Calu3 (cell line): Measurements from ENCODE around the gene MUL1. TPM values are rescaled to one million over a fixed set of nuclear protein-coding genes. Genes with fewer than 3 reads are reported as not detected.

Experiments used
- BruUV-seq: library from RNA; stranded (reverse); fragments of 400-500 nt; replicated peaks from 2 replicates; lab custom pipeline; 2021; lab: Mats Ljungman, UMichigan
- CTCF ChIA-PET: fragments of 300-600 bp; sonication (Branson Sonifier 250); formaldehyde crosslinking; loops from one replicate; lab custom pipeline; 2022; ENCODE audit warnings: antibody characterized with exemption; lab: Charles Lee
- DNase-seq: peaks from one replicate; pipeline ENCODE4 v3.0.0; 2022
- H3K27ac Mint-ChIP-seq: one replicate; pipeline ENCODE4 v1.8.0; 2022; ENCODE audit warnings: mixed read lengths; ENCODE audit not compliant: unreplicated experiment
- H3K27me3 Mint-ChIP-seq: one replicate; pipeline ENCODE4 v1.8.0; 2022; ENCODE audit warnings: mixed read lengths; ENCODE audit not compliant: unreplicated experiment
- H3K36me3 Mint-ChIP-seq: one replicate; pipeline ENCODE4 v1.8.0; 2022; ENCODE audit warnings: mild to moderate bottlenecking, moderate library complexity, mixed read lengths; ENCODE audit not compliant: insufficient read depth, unreplicated experiment
- H3K4me1 Mint-ChIP-seq: one replicate; pipeline ENCODE4 v1.8.0; 2022; ENCODE audit warnings: mild to moderate bottlenecking, low read depth, mixed read lengths; ENCODE audit not compliant: unreplicated experiment
- H3K4me3 Mint-ChIP-seq: one replicate; pipeline ENCODE4 v1.8.0; 2022; ENCODE audit warnings: mild to moderate bottlenecking, low read depth, moderate library complexity, mixed read lengths; ENCODE audit not compliant: unreplicated experiment
- H3K9me3 Mint-ChIP-seq: one replicate; pipeline ENCODE4 v1.8.0; 2022; ENCODE audit warnings: low read depth, mixed read lengths; ENCODE audit not compliant: unreplicated experiment
- intact Hi-C: fragments of 100-400 bp; cut with micrococcal nuclease; formaldehyde crosslinking; loops from one replicate; pipeline ENCODE4 v1.10.0; 2022; ENCODE audit not compliant: unreplicated experiment
- total RNA-seq: library from RNA; stranded (reverse); gene quantifications from 2 replicates; pipeline ENCODE4 v1.2.3, GENCODE V29; 2022
- TF ChIP-seq, protein P1 (sequence below): fragments of 200-600 bp; IDR thresholded peaks from one replicate; pipeline ENCODE4 v1.8.0; 2022; ENCODE audit warnings: antibody characterized with exemption; ENCODE audit not compliant: unreplicated experiment

Gene MUL1
- total RNA-seq, 1 experiment from 2014 or later, result 21.9 TPM

DNA sequence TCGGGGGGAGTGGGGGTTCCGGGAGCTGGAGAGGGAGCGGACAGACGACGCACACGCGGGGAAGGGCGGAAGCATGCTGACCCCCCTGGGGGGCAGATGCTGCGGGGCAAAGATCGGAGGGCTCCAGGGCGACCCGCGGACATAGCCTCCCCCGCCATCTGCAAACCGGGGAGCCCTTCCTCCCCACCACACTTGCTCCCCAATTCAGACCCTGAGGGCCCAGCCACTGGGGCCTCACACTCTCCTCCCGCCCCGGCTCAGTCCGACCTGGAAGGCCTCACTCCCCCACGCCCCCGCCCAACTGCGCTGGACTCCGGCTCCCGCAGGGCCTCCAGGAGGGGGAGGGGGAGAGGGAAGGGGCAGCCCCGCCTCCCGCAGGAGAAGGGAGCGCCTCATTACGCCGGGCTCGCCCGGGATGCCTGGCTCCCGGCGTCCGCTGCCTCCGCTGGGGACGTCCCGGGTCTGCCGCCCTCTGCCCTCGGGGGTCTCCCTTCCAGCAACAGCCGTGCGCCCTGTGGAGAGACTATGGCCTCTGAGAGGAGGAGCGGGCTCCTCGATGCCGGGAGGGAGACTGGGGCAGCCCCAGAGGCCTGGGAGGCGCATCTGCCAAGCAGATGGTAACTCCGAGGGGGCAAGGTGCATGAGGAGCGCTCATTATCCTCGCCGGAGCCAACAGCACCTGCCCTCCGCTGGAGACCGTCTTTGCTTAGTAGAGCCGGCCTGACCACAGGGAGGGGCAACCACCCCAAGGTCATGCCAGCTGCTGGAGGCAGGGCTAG is 21.3 kb downstream of the MUL1 start:
- no peaks in the 10 kb centered on the region for H3K27me3 Mint-ChIP-seq
- no TSS peak for BruUV-seq
- peaks cover 46% of the 10 kb centered on the region for H3K36me3 Mint-ChIP-seq
- H3K4me1 Mint-ChIP-seq, result peaks cover 37% of the 10 kb centered on the region
- H3K27ac Mint-ChIP-seq, result no peak overlapping the region
- DNase-seq, result peak; percentile 78
- CTCF ChIA-PET, result interaction anchor here (0.7 kb wide), 1 partner anchor 9 kb away, joined by 3 read pairs; no protein-coding TSS in a partner anchor
- TF ChIP-seq, protein P1, sequence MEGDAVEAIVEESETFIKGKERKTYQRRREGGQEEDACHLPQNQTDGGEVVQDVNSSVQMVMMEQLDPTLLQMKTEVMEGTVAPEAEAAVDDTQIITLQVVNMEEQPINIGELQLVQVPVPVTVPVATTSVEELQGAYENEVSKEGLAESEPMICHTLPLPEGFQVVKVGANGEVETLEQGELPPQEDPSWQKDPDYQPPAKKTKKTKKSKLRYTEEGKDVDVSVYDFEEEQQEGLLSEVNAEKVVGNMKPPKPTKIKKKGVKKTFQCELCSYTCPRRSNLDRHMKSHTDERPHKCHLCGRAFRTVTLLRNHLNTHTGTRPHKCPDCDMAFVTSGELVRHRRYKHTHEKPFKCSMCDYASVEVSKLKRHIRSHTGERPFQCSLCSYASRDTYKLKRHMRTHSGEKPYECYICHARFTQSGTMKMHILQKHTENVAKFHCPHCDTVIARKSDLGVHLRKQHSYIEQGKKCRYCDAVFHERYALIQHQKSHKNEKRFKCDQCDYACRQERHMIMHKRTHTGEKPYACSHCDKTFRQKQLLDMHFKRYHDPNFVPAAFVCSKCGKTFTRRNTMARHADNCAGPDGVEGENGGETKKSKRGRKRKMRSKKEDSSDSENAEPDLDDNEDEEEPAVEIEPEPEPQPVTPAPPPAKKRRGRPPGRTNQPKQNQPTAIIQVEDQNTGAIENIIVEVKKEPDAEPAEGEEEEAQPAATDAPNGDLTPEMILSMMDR, result no peak
- H3K9me3 Mint-ChIP-seq, result no peaks in the 10 kb centered on the region
- peak overlapping the region; percentile 99 for H3K4me3 Mint-ChIP-seq
- intact Hi-C loops, result no loop called here

- CTCF ChIA-PET, result interaction anchor here (0.5 to 0.7 kb wide), 3 partner anchors 9 to 1104 kb away, joined by 3 read pairs; no protein-coding TSS in a partner anchor
- intact Hi-C loops, result no loop called here
- Mint-ChIP-seq H3K27me3 (no peaks in the 10 kb centered on the region), H3K27ac (peak within 1 kb of the TSS; percentile 94), H3K4me3 (peak within 1 kb of the TSS; percentile 99), H3K9me3 (no peaks in the 10 kb centered on the region), H3K4me1 (peaks cover 46% of the 10 kb centered on the region), H3K36me3 (peaks cover 55% of the 10 kb centered on the region)
- DNase-seq, result peak; percentile 68
- TF ChIP-seq, protein P1, result no peak
- TSS peak; percentile 2 for BruUV-seq
Measured at GRCh38 chr1:20485527-20486456, 22.2 kb downstream of the MUL1 start, which contains the start of gene CAMK2N1. Gene CAMK2N1 (minus strand): TSS chr1:20486210. CDS start chr1:20485379, 831 bp downstream.

- no peak for DNase-seq
- TF ChIP-seq, protein P1, result no peak
- H3K4me1 Mint-ChIP-seq, result peaks cover 56% of the 10 kb centered on the region
- no peaks in the 10 kb centered on the region for H3K27me3 Mint-ChIP-seq
- peak overlapping the region; percentile 94 for H3K27ac Mint-ChIP-seq
- peak overlapping the region; percentile 99 for H3K4me3 Mint-ChIP-seq
- no peaks in the 10 kb centered on the region for H3K9me3 Mint-ChIP-seq
- CTCF ChIA-PET, result interaction anchor here (0.5 kb wide), 2 partner anchors 18 to 1105 kb away, joined by 3 read pairs; no protein-coding TSS in a partner anchor
- peaks cover 65% of the 10 kb centered on the region for H3K36me3 Mint-ChIP-seq
- intact Hi-C loops, result no loop called here
- no TSS peak for BruUV-seq
Measured at GRCh38 chr1:20484519-20485462, 23.2 kb downstream of the MUL1 start.
